Activated CD4-positive, alpha-beta T cell treated with anti-CD3 and anti-CD28 coated beads, Interleukin-2, amount 10 ng/mL, durations not matched to agents 7 days and 5 days (primary cell): ENCODE data around the gene CSRNP2. TPM values are rescaled to one million over a fixed set of nuclear protein-coding genes. Genes with fewer than 3 reads are reported as not detected.

Experiments
- CTCF ChIA-PET: fragments of 350-600 bp; sonication (Branson Sonifier 250); formaldehyde crosslinking; loops from one replicate; lab custom pipeline; 2021; ENCODE audit warnings: antibody characterized with exemption; lab: Charles Lee
- POLR2A ChIA-PET: fragments of 350-600 bp; sonication (Branson Sonifier 250); formaldehyde crosslinking; loops from one replicate; lab custom pipeline; 2021; ENCODE audit warnings: antibody characterized with exemption; lab: Charles Lee
- DNase-seq: peaks from one replicate; pipeline ENCODE4 v3.0.0-alpha.2; 2020
- H3K27ac Mint-ChIP-seq: one replicate; pipeline ENCODE4 v1.8.0; 2021; ENCODE audit warnings: mild to moderate bottlenecking, moderate library complexity, mixed read lengths
- H3K27me3 Mint-ChIP-seq: one replicate; pipeline ENCODE4 v1.8.0; 2021; ENCODE audit warnings: mixed read lengths
- H3K36me3 Mint-ChIP-seq: one replicate; pipeline ENCODE4 v1.8.0; 2021; ENCODE audit warnings: low read depth, mixed read lengths
- H3K4me1 Mint-ChIP-seq: one replicate; pipeline ENCODE4 v1.8.0; 2021; ENCODE audit warnings: mixed read lengths
- H3K4me3 Mint-ChIP-seq: one replicate; pipeline ENCODE4 v1.8.0; 2021; ENCODE audit warnings: mild to moderate bottlenecking, moderate library complexity, mixed read lengths
- H3K9me3 Mint-ChIP-seq: one replicate; pipeline ENCODE4 v1.8.0; 2021; ENCODE audit warnings: mixed read lengths
- total RNA-seq, 2 experiments: library from RNA; stranded (reverse); gene quantifications; one replicate each; pipeline ENCODE4 v1.2.3, GENCODE V29; 2021

CSRNP2 gene, protein sequence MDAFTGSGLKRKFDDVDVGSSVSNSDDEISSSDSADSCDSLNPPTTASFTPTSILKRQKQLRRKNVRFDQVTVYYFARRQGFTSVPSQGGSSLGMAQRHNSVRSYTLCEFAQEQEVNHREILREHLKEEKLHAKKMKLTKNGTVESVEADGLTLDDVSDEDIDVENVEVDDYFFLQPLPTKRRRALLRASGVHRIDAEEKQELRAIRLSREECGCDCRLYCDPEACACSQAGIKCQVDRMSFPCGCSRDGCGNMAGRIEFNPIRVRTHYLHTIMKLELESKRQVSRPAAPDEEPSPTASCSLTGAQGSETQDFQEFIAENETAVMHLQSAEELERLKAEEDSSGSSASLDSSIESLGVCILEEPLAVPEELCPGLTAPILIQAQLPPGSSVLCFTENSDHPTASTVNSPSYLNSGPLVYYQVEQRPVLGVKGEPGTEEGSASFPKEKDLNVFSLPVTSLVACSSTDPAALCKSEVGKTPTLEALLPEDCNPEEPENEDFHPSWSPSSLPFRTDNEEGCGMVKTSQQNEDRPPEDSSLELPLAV
- 10 to 100 TPM; 13.6 to 17.0 TPM for total RNA-seq

DNA sequence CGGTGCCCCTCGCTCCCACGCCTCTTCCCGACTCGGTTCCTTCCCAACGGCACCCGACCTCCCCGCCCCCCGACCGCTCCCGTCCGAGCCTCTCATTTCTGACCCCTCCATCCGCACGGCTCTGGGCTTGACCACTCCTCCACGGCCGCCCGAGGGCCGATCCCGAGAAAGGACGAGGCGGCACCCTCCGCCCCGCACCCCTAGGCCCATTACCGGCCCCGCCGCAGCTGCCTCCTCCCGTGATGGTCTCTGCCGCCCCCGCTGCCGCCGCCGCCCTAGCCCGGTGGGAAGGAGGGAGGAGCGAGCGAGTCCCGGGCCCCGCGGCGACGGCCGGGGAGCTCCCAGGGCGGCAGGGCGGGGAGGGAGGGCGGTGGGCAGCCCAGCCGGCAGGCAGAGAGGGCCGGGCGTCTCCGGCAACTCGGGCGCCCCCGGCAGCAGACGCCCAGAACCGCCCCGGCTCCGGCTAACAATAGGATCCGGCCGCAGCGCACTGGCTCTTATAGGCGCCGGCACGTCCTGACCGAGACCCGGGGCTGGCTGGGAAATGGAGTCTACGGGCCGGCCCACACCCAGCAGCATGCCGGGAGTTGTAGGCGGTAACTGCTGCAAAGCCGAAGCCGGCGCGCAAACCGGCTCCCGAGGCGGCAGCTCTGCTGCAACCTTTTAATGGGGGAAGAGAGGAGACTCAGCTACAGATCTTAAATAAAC, at the start of gene CSRNP2:
Gene CSRNP2, minus strand, starts transcription at position 471 of the 708 bp plus-strand sequence. CDS start 7,035 bp downstream, outside the sequence.
- H3K4me1 Mint-ChIP-seq: peaks cover 34% of the 10 kb centered on the region
- DNase-seq: peak; percentile 95
- POLR2A ChIA-PET: interaction anchor here (0.6 to 1.5 kb wide), 5 partner anchors 61 to 733 kb away, joined by 3 to 10 read pairs (median 3); partner anchors contain the start of genes DAZAP2 and POU6F1
- CTCF ChIA-PET: interaction anchor here (0.5 to 1.6 kb wide), 7 partner anchors 11 to 171 kb away, joined by 3 to 7 read pairs (median 4); partner anchors contain the start of gene POU6F1
- peaks cover 21% of the 10 kb centered on the region for H3K36me3 Mint-ChIP-seq
- no peaks in the 10 kb centered on the region for H3K27me3 Mint-ChIP-seq
- H3K27ac Mint-ChIP-seq: peak within 1 kb of the TSS; percentile 87
- peak within 1 kb of the TSS; percentile 85 for H3K4me3 Mint-ChIP-seq
- no peaks in the 10 kb centered on the region for H3K9me3 Mint-ChIP-seq

DNA sequence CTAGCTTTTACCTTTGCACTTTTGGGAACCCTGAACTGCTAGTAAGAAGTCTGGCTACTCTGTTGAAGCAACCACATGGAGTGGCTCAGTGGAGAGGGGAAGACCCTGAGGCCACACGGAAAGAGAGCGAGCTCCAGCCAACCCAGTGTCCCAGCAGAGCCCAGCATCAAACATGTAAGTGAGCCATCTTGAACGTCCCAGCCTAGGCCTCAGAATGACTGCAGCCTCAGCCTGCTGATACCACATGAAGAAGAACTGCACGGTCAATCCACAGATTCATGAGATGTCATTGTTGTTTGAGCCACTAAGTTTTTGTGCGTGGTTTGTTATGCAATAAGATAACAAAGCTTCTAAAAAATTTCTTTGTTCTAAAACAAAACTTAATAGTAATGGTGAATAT, 49.3 kb upstream of the CSRNP2 start:
- no peak overlapping the region for H3K27ac Mint-ChIP-seq
- ChIA-PET CTCF (interaction anchor here (0.7 to 1.2 kb wide), 2 partner anchors 15 to 30 kb away, joined by 3 read pairs; no protein-coding TSS in a partner anchor), POLR2A (no interaction called here)
- H3K4me3 Mint-ChIP-seq: no peak overlapping the region
- no peaks in the 10 kb centered on the region for H3K27me3 Mint-ChIP-seq
- H3K36me3 Mint-ChIP-seq: peaks cover 6% of the 10 kb centered on the region
- H3K9me3 Mint-ChIP-seq: no peaks in the 10 kb centered on the region
- DNase-seq: no peak
- H3K4me1 Mint-ChIP-seq: no peaks in the 10 kb centered on the region

DNA sequence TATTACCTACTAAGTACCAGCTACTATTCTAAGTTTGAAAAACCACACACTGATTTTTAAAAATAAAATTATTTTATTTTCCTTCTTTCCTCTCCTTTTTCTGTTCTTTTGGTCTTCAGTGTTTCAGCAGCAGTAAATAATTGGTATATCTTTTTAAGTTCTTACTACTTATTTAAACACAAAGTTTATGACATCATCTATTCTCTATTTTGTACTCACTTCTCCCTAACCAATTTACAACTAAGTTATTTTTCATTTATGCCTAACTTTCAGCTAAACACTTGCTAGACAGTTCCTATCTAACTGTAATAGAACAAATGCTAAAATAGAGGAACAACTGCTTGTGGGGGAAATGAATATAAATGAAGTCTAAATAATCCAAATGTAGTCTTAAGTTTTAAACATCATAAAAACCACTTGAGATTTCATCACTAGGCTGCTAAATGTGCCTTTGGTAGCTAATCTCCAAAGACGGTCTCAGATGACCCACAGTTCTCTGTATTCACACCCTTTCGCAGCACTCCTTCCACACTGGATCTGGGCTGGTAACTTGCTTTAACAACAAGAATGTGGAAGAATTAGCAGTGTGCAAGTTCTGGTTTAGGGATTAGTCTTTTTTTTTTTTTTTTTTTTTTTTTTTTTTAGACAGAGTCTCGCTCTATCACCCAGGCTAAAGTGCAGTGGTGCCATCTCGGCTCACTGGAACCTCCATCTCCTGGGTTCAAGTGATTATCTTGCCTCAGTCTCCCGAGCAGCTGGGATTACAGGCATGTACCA, 48.5 kb upstream of the CSRNP2 start:
- CTCF ChIA-PET: interaction anchor here (0.6 to 1.2 kb wide), 2 partner anchors 14 to 29 kb away, joined by 3 to 4 read pairs; no protein-coding TSS in a partner anchor
- POLR2A ChIA-PET: no interaction called here
- no peak for DNase-seq
- Mint-ChIP-seq H3K4me3 (no peak overlapping the region), H3K27me3 (no peaks in the 10 kb centered on the region), H3K9me3 (no peaks in the 10 kb centered on the region), H3K4me1 (no peaks in the 10 kb centered on the region), H3K27ac (peak overlapping the region; percentile 37), H3K36me3 (peaks cover 6% of the 10 kb centered on the region)

DNA sequence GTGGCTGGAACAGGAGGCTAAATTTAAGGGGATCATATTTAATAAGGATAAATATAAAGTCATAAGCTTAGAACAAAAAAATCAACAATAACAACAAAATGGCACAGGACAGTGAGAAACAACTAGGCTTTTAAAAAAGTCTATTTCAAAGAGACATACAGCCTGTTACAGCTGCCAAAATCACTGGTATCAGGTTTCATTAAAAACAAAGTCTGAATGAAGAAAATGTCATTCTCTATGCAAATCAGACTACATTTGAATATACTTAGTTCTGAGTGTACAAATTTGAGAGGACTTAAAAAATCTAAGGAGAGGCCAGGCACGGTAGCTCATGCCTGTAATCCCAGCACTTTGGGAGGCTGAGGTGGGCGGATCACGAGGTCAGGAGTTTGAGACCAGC, 45.5 kb upstream of the CSRNP2 start:
- ChIA-PET CTCF (interaction anchor here (0.9 kb wide), 2 partner anchors 60 to 365 kb away, joined by 3 read pairs; partner anchors contain the start of gene ATF1), POLR2A (no interaction called here)
- Mint-ChIP-seq H3K27ac (no peak overlapping the region), H3K36me3 (peaks cover 14% of the 10 kb centered on the region), H3K27me3 (no peaks in the 10 kb centered on the region), H3K4me1 (no peaks in the 10 kb centered on the region), H3K4me3 (no peak overlapping the region), H3K9me3 (no peaks in the 10 kb centered on the region)
- DNase-seq: no peak

GRCh38 chr12:51127050-51127729, 43.8 kb upstream of the CSRNP2 start:
- Mint-ChIP-seq H3K27me3 (no peaks in the 10 kb centered on the region), H3K27ac (no peak overlapping the region), H3K36me3 (peaks cover 12% of the 10 kb centered on the region), H3K4me1 (no peaks in the 10 kb centered on the region), H3K9me3 (no peaks in the 10 kb centered on the region), H3K4me3 (no peak overlapping the region)
- POLR2A ChIA-PET: no interaction called here
- no peak for DNase-seq
- CTCF ChIA-PET: interaction anchor here (0.7 kb wide), 1 partner anchor 539 kb away, joined by 4 read pairs; no protein-coding TSS in a partner anchor

DNA sequence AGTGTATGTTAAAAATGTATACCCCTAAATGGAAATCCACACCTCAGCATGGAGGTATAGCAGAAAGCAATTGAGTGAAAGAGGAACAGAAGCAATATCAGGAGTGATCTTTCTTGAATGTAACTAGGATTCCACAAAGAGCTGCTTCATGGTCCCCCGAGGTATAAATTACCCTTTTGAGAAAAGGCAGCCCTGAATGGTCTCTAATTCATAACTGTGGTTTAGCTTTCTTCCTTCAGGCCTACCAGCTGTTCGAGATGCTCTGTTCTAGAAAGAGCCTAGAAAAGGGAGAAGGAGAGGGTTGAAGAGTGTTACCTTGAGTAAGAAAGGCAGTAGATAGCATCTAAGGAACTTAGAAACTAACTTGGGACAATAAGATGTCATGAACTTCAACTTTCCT, 42.9 kb upstream of the CSRNP2 start:
- no peaks in the 10 kb centered on the region for H3K27me3 Mint-ChIP-seq
- H3K9me3 Mint-ChIP-seq: no peaks in the 10 kb centered on the region
- ChIA-PET POLR2A (no interaction called here), CTCF (interaction anchor here (0.6 kb wide), 1 partner anchor 411 kb away, joined by 3 read pairs; no protein-coding TSS in a partner anchor)
- H3K27ac Mint-ChIP-seq: no peak overlapping the region
- no peak for DNase-seq
- H3K4me3 Mint-ChIP-seq: no peak overlapping the region
- no peaks in the 10 kb centered on the region for H3K4me1 Mint-ChIP-seq
- peaks cover 11% of the 10 kb centered on the region for H3K36me3 Mint-ChIP-seq

DNA sequence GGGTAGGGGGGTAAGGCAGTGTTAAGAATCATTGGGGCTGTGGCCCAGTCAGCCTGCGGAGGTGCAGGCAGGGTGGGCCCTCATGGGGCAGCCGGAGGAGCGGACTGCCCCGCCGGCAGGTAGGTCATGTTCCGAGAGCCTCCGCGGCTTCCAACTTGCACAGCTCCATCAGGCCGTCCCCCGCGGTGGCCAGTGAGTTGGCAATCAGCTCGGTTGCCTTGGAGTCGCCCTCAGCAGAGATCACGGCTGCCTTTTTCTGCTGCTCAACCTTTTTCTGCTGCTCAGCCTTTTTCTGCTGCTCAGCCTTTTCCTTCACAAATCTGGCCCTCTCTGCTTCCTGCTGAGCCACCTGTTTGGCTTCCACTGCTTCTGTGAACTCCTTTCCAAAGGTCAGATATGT, 41.1 kb upstream of the CSRNP2 start:
- Mint-ChIP-seq H3K4me1 (no peaks in the 10 kb centered on the region), H3K36me3 (peaks cover 12% of the 10 kb centered on the region), H3K9me3 (no peaks in the 10 kb centered on the region), H3K27me3 (no peaks in the 10 kb centered on the region), H3K4me3 (no peak overlapping the region), H3K27ac (no peak overlapping the region)
- CTCF ChIA-PET: interaction anchor here (0.6 kb wide), 1 partner anchor 52 kb away, joined by 4 read pairs; no protein-coding TSS in a partner anchor
- DNase-seq: no peak
- POLR2A ChIA-PET: no interaction called here

DNA sequence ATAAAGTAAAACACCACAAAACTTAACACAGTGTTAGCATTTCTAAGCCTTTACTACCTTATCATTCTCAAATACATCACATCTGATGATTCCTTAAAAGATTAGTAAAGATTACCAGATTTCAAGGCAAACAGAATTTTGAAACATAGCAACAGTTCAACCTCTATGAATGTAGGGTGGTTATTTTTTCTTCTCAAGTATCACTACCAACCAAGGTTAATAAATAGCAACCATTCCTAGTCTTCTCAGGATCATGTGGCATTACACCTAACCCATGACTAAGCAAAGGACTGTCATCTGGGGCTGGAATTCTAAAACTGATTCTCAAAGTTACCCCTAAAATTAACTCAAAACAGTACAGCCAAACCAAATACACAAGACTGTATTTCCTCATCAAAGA, 39.4 kb upstream of the CSRNP2 start:
- Mint-ChIP-seq H3K36me3 (peaks cover 12% of the 10 kb centered on the region), H3K4me1 (no peaks in the 10 kb centered on the region), H3K9me3 (no peaks in the 10 kb centered on the region), H3K27ac (no peak overlapping the region), H3K27me3 (no peaks in the 10 kb centered on the region), H3K4me3 (no peak overlapping the region)
- DNase-seq: no peak
- CTCF ChIA-PET: no interaction called here
- POLR2A ChIA-PET: no interaction called here

GRCh38 chr12:51118706-51119105, 35.3 kb upstream of the CSRNP2 start:
- ChIA-PET CTCF (no interaction called here), POLR2A (no interaction called here)
- Mint-ChIP-seq H3K4me3 (no peak overlapping the region), H3K27ac (no peak overlapping the region), H3K27me3 (no peaks in the 10 kb centered on the region), H3K9me3 (no peaks in the 10 kb centered on the region), H3K4me1 (no peaks in the 10 kb centered on the region), H3K36me3 (peaks cover 22% of the 10 kb centered on the region)
- DNase-seq: no peak

DNA sequence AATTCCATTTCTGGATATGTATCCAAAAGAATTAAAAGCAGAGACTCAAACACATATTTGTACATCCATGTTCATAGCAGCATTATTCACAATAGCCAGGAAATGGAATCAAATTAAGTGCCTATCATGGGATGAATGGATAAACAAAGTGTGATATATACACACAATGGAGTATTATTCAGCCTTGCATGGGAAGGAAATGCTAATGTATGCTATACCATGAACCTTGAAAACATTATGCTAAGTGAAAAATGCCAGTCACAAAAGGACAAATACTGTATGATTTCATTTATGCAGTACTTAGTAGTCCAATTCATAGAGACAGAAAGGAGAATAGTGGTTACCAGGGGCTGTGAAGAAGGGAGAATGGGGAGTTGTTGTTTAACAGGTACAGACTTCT, 32.1 kb upstream of the CSRNP2 start:
- Mint-ChIP-seq H3K36me3 (peaks cover 32% of the 10 kb centered on the region), H3K27me3 (no peaks in the 10 kb centered on the region)
- POLR2A ChIA-PET: no interaction called here

GRCh38 chr12:51108136-51108535, 24.7 kb upstream of the CSRNP2 start:
- Mint-ChIP-seq H3K27me3 (no peaks in the 10 kb centered on the region), H3K4me3 (no peak overlapping the region), H3K4me1 (peaks cover 2% of the 10 kb centered on the region), H3K27ac (no peak overlapping the region), H3K9me3 (no peaks in the 10 kb centered on the region), H3K36me3 (peaks cover 35% of the 10 kb centered on the region)
- no peak for DNase-seq
- POLR2A ChIA-PET: no interaction called here
- CTCF ChIA-PET: no interaction called here

More for the DNA sequence above, 32.1 kb upstream of the CSRNP2 start:
- Mint-ChIP-seq H3K9me3 (no peaks in the 10 kb centered on the region), H3K4me3 (no peak overlapping the region), H3K27ac (no peak overlapping the region), H3K4me1 (no peaks in the 10 kb centered on the region)
- no peak for DNase-seq
- CTCF ChIA-PET: no interaction called here

DNA sequence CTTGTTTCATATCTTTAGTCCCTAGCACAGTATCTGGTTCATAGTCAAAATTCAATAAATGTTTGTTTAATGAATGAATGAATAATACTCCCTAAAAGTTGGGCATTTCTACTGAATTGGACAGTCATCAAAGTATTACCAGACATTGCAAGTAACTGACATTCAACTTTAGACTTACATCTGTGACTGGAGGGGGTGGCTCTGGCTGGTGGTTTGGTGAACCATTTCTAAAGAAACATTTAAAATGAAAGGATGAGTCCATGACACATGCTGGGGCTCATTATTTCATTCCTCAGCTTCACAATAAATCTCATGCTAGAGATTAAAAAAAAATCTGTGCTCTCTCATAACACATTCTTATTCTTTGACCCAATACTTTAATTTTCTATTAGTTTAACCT, 20.6 kb upstream of the CSRNP2 start:
- Mint-ChIP-seq H3K9me3 (no peaks in the 10 kb centered on the region), H3K4me1 (peaks cover 2% of the 10 kb centered on the region), H3K4me3 (no peak overlapping the region), H3K27me3 (no peaks in the 10 kb centered on the region), H3K36me3 (peaks cover 41% of the 10 kb centered on the region), H3K27ac (no peak overlapping the region)
- POLR2A ChIA-PET: no interaction called here
- no peak for DNase-seq
- CTCF ChIA-PET: no interaction called here
